Adrenal gland (tissue), 12 donors: ENCODE data around the gene OTUB2. TPM values are rescaled to one million over a fixed set of nuclear protein-coding genes. Genes with fewer than 3 reads are reported as not detected.

Source experiments
- DNase-seq, 7 donors: peaks; one replicate each; pipeline ENCODE4 v3.0.0-alpha.2; 2019 to 2020
- H3K27ac ChIP-seq, 5 donors: fragments of 200-600 bp; sonication (generic) in 4 of 5; 1 replicate in 3 of 5; 2 replicates in 2 of 5; pipeline versions ENCODE4 v1.5.1 to v1.8.0; 2016 to 2020; ENCODE audit warnings: mild to moderate bottlenecking in 1 of 5
- H3K27me3 ChIP-seq: fragments of 200-600 bp; 2 replicates; pipeline ENCODE4 v1.8.0; 2021
- H3K36me3 ChIP-seq, 2 donors: fragments of 200-600 bp; replicated peaks in 1 of 2; 1 replicate in 1 of 2; 2 replicates in 1 of 2; pipeline versions ENCODE4 v1.5.1 to v1.8.0; 2018 to 2022
- H3K4me1 ChIP-seq, 2 donors: fragments of 200-600 bp; replicated peaks in 1 of 2; 1 replicate in 1 of 2; 2 replicates in 1 of 2; pipeline versions ENCODE4 v1.5.1 to v1.8.0; 2018 to 2021
- H3K4me3 ChIP-seq, 4 donors: fragments of 200-600 bp; sonication (generic) in 3 of 4; one replicate each; pipeline ENCODE4 v1.5.1; 2016 to 2018
- H3K9me3 ChIP-seq, 3 donors: fragments of 200-600 bp; sonication (generic) in 1 of 3; replicated peaks in 1 of 3; 1 replicate in 2 of 3; 2 replicates in 1 of 3; pipeline versions ENCODE4 v1.5.1 to v1.8.0; 2016 to 2021
- CTCF ChIP-seq, 6 experiments: fragments of 450-650 bp in 4 of 6; fragments of 200-600 bp in 2 of 6; sonication (generic) in 1 of 6; IDR thresholded peaks; 1 replicate in 5 of 6; 2 replicates in 1 of 6; pipeline versions ENCODE4 v1.5.1 to v1.8.0; 2016 to 2021; ENCODE audit warnings: antibody characterized with exemption in 6 of 6, mild to moderate bottlenecking in 2 of 6, moderate library complexity in 1 of 6
- POLR2A ChIP-seq, 2 donors: fragments of 450-650 bp; IDR thresholded peaks; one replicate each; pipeline ENCODE4 v1.6.1; 2017; ENCODE audit warnings: antibody characterized with exemption in 2 of 2, mild to moderate bottlenecking in 2 of 2, moderate library complexity in 1 of 2
- WGBS, 4 donors: extraction: QIAGEN DNeasy Blood & Tissue Kit in 2 of 4; methylation state at CpG; one replicate each; pipeline versions ENCODE4 v1.1.5 to v1.1.7; 2013 to 2017; 5-methylcytosine and 5-hydroxymethylcytosine counted together
- intact Hi-C, 2 donors: fragments of 100-400 bp; cut with DNase I; formaldehyde crosslinking; loops; one replicate each; pipeline versions ENCODE4 v1.14.1 to v1.15.0; 2022 to 2023
- polyA plus RNA-seq, 3 donors: library from polyadenylated mRNA; stranded (reverse); fragments of 200-250 nt in 2 of 3; fragments of 350-450 nt in 1 of 3; fragmentation: Illumina TruSeq in 1 of 3; extraction: RNeasy Lipid Tissue Mini Kit (QIAGEN cat#74804) in 1 of 3; gene quantifications; one replicate each; pipeline ENCODE4 v1.2.3, GENCODE V29; 2013 to 2014
- total RNA-seq, 9 donors: library from RNA; depleted of rRNA in 4 of 9; stranded (reverse); fragments of >200 nt in 4 of 9; fragments of 120-200 nt in 1 of 9; fragmentation: NEBNext Ultra II Directional in 1 of 9; extraction: Animal tissue kit (Norgen Biotek cat#: 25700) in 1 of 9; gene quantifications; one replicate each; pipeline versions ENCODE4 v1.1.0 to v1.2.4, GENCODE V29; 2013 to 2023
- donor health status: healthy with polysubstance abuse.
- donor health status: Bipolar disorder and iron deficiency.
- donor health status: DM: yes; HTN: yes; CAD: no.
- donor health status: DM: no; HTN: no; CAD: no.
- donor health status: DM: no; HTN: no; CAD: no.
- donor health status: DM: yes; HTN: yes; CAD: no.

Gene OTUB2
- total and polyA plus RNA-seq, 12 donors, result 0.17 to 10.7 (median 1.5) TPM

DNA sequence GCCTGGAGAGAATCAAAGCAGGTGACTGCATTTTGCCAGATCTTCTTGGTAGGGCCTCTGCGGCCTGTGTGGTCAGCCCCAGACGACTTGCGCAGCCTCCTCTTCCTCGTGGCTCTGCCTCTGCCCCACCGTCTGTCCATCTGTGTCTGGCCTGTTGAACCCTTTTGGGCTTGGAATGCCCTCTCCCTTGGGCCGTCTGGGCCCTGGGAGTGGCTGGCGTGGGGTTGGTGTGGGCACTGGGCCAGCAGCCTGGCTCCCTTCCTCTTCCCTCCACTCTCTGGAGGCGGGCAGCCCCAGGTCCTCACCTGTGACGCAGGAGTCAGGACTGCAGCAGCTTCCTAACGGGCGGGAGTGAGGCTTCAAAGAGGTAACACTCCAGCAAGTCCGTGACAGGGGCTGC, 38.8 kb upstream of the OTUB2 start:
- Histone ChIP-seq H3K4me1 (no peaks in the 10 kb centered on the region), H3K36me3 (no peaks in the 10 kb centered on the region), H3K27ac (no peak overlapping the region), H3K9me3 (no peaks in the 10 kb centered on the region), H3K27me3 (no peaks in the 10 kb centered on the region), H3K4me3 (no peak overlapping the region)
- DNase-seq, result no peak
- TF ChIP-seq POLR2A (IDR thresholded peaks at IDR 0.05) (no peak), CTCF (IDR thresholded peaks at IDR 0.05) (no peak)
- 78 to 95% (median 85%) methylated on average over 5 to 12 of the region's 12 CpGs for WGBS, 4 donors
- intact Hi-C loops, result no loop called here

- Histone ChIP-seq H3K9me3 (no peaks in the 10 kb centered on the region), H3K36me3 (no peaks in the 10 kb centered on the region), H3K4me1 (no peaks in the 10 kb centered on the region), H3K27ac (no peak overlapping the region), H3K4me3 (no peak overlapping the region), H3K27me3 (no peaks in the 10 kb centered on the region)
- TF ChIP-seq CTCF (IDR thresholded peaks at IDR 0.05) (no peak), POLR2A (IDR thresholded peaks at IDR 0.05) (no peak)
- 68 to 86% (median 83%) methylated on average over 2 to 3 of the region's 3 CpGs for WGBS, 4 donors
- intact Hi-C loops, result no loop called here
- DNase-seq, result no peak
Measured at GRCh38 chr14:93987815-93988476, 38.2 kb upstream of the OTUB2 start.

- TF ChIP-seq POLR2A (IDR thresholded peaks at IDR 0.05) (no peak), CTCF (IDR thresholded peaks at IDR 0.05) (no peak)
- Histone ChIP-seq H3K4me3 (no peak overlapping the region), H3K9me3 (no peaks in the 10 kb centered on the region), H3K36me3 (no peaks in the 10 kb centered on the region), H3K27me3 (no peaks in the 10 kb centered on the region), H3K4me1 (peaks cover 0 to 6% of the 10 kb centered on the region in 2 donors), H3K27ac (no peak overlapping the region)
- intact Hi-C loops, result no loop called here
- no peak for DNase-seq
- WGBS, 4 donors, result 65 to 73% (median 72%) methylated on average over 4 of the region's 4 CpGs
Measured at GRCh38 chr14:93989939-93990338, 36.2 kb upstream of the OTUB2 start.

- 87 to 89% (median 88%) methylated on average over 10 of the region's 10 CpGs for WGBS, 4 donors
- TF ChIP-seq CTCF (IDR thresholded peaks at IDR 0.05) (no peak), POLR2A (IDR thresholded peaks at IDR 0.05) (no peak)
- no peak overlapping the region for H3K27ac ChIP-seq
- no peak overlapping the region for H3K4me3 ChIP-seq
- H3K27me3 ChIP-seq, result no peaks in the 10 kb centered on the region
- no peaks in the 10 kb centered on the region for H3K36me3 ChIP-seq
- no peak for DNase-seq
- no peaks in the 10 kb centered on the region for H3K9me3 ChIP-seq
- intact Hi-C loops, result no loop called here
- peaks cover 0 to 14% of the 10 kb centered on the region in 2 donors for H3K4me1 ChIP-seq
Measured at GRCh38 chr14:93991212-93991611, 34.9 kb upstream of the OTUB2 start.
